H1 (cell line): ENCODE data around the gene PATJ. TPM values are rescaled to one million over a fixed set of nuclear protein-coding genes. Genes with fewer than 3 reads are reported as not detected.

Experiments used
- CTCF ChIA-PET: fragments of 300-600 bp; sonication (Branson Sonifier 250); formaldehyde crosslinking; loops from one replicate; lab custom pipeline; 2021; ENCODE audit not compliant: partially characterized antibody; lab: Charles Lee
- POLR2A ChIA-PET: fragments of 300-600 bp; sonication (Branson Sonifier 250); formaldehyde crosslinking; loops from one replicate; lab custom pipeline; 2021; ENCODE audit warnings: inconsistent platforms; ENCODE audit not compliant: partially characterized antibody; lab: Charles Lee
- DNase-seq, 2 experiments: peaks; one replicate each; pipeline versions ENCODE4 v3.0.0 to v3.0.0-alpha.2; 2010 to 2022; ENCODE audit warnings: low spot score in 2 of 2, low read depth in 1 of 2, mixed read lengths in 1 of 2
- FAIRE-seq: peaks from 2 replicates; lab custom pipeline; 2011; peaks lifted over from hg19 to GRCh38; lab: Jason Lieb, UNC
- H2AFZ ChIP-seq: 2 replicates; pipeline ENCODE4 v1.8.1; 2012; ENCODE audit warnings: low read length, inconsistent platforms
- H2AK5ac ChIP-seq: 2 replicates; pipeline ENCODE4 v1.6.1; 2013; ENCODE audit warnings: low read depth, low read length
- H2BK120ac ChIP-seq: replicated peaks from 2 replicates; pipeline ENCODE3; 2013; ENCODE audit warnings: low read depth, low read length, inconsistent platforms
- H2BK12ac ChIP-seq: 2 replicates; pipeline ENCODE4 v1.6.1; 2013; ENCODE audit warnings: low read depth, low read length
- H2BK15ac ChIP-seq: 2 replicates; pipeline ENCODE4 v1.6.1; 2013; ENCODE audit warnings: low read length
- H2BK20ac ChIP-seq: 2 replicates; pipeline ENCODE4 v1.6.1; 2013; ENCODE audit warnings: low read length
- H2BK5ac ChIP-seq: 2 replicates; pipeline ENCODE4 v1.6.1; 2013; ENCODE audit warnings: low read depth, low read length
- H3K14ac ChIP-seq: 2 replicates; pipeline ENCODE4 v1.6.1; 2013; ENCODE audit warnings: inconsistent platforms; ENCODE audit not compliant: insufficient read length
- H3K18ac ChIP-seq: 2 replicates; pipeline ENCODE4 v1.6.1; 2013; ENCODE audit warnings: low read length; ENCODE audit errors: extremely low read depth
- H3K23ac ChIP-seq: 2 replicates; pipeline ENCODE4 v1.6.1; 2013; ENCODE audit warnings: inconsistent platforms; ENCODE audit not compliant: insufficient read length
- H3K23me2 ChIP-seq: 2 replicates; pipeline ENCODE4 v1.6.1; 2013; ENCODE audit warnings: low read depth, low read length
- H3K27ac ChIP-seq: 2 replicates; pipeline ENCODE4 v1.6.1; 2011; ENCODE audit warnings: low read depth, low read length, inconsistent platforms
- H3K27me3 ChIP-seq, 4 experiments: replicated peaks in 1 of 4; 1 replicate in 1 of 4; 2 replicates in 3 of 4; pipeline versions ENCODE4 v1.6.1 to v1.8.1; 2011 to 2013; ENCODE audit warnings: low read length in 3 of 4, mild to moderate bottlenecking in 3 of 4, inconsistent platforms in 2 of 4, mixed read lengths in 2 of 4, moderate library complexity in 1 of 4; ENCODE audit not compliant: control insufficient read depth in 3 of 4, insufficient read depth in 3 of 4; ENCODE audit errors: extremely low read depth in 1 of 4
- H3K36me3 ChIP-seq, 4 experiments: 2 replicates each; pipeline versions ENCODE4 v1.6.1 to v1.8.1; 2011 to 2013; ENCODE audit warnings: mild to moderate bottlenecking in 4 of 4, low read length in 3 of 4, moderate library complexity in 2 of 4, control low read depth in 1 of 4, inconsistent platforms in 1 of 4; ENCODE audit not compliant: insufficient read depth in 4 of 4, control insufficient read depth in 2 of 4
- H3K4ac ChIP-seq: replicated peaks from 2 replicates; pipeline ENCODE3; 2013; ENCODE audit warnings: low read length, low read depth, mixed read lengths, inconsistent platforms; ENCODE audit not compliant: insufficient read length
- H3K4me1 ChIP-seq, 4 experiments: replicated peaks in 1 of 4; 1 replicate in 1 of 4; 2 replicates in 3 of 4; pipeline versions ENCODE4 v1.6.1 to v1.8.1; 2011 to 2013; ENCODE audit warnings: low read length in 3 of 4, inconsistent platforms in 2 of 4, mixed read lengths in 1 of 4; ENCODE audit not compliant: insufficient read depth in 4 of 4, control insufficient read depth in 3 of 4
- H3K4me2 ChIP-seq, 2 experiments: 2 replicates each; pipeline versions ENCODE4 v1.6.1 to v1.8.1; 2011 to 2013; ENCODE audit warnings: low read depth in 2 of 2, low read length in 2 of 2, control low read depth in 1 of 2, inconsistent platforms in 1 of 2, mild to moderate bottlenecking in 1 of 2; ENCODE audit not compliant: insufficient read depth in 1 of 2
- H3K4me3 ChIP-seq, 4 experiments: fragments of 200-600, 300-600 bp in 1 of 4; sonication (generic), shearing (Covaris generic), sonication (Bioruptor Twin) in 1 of 4; 2 replicates each; pipeline versions ENCODE4 v1.5.1 to v1.8.1; 2011 to 2016; ENCODE audit warnings: low read length in 4 of 4, low read depth in 3 of 4, control low read depth in 2 of 4, inconsistent platforms in 2 of 4, mild to moderate bottlenecking in 2 of 4, mixed read lengths in 1 of 4, moderate library complexity in 1 of 4; ENCODE audit not compliant: insufficient read depth in 2 of 4; ENCODE audit errors: extremely low read depth in 1 of 4
- H3K56ac ChIP-seq: replicated peaks from 2 replicates; pipeline ENCODE3; 2013; ENCODE audit warnings: low read depth, mild to moderate bottlenecking, mixed read lengths, low read length, inconsistent platforms; ENCODE audit not compliant: insufficient read length
- H3K79me1 ChIP-seq: 2 replicates; pipeline ENCODE4 v1.6.1; 2013; ENCODE audit warnings: low read depth, low read length, control low read depth
- H3K79me2 ChIP-seq, 2 experiments: 2 replicates each; pipeline versions ENCODE4 v1.6.1 to v1.8.1; 2012 to 2013; ENCODE audit warnings: low read length in 2 of 2, mild to moderate bottlenecking in 2 of 2, inconsistent platforms in 1 of 2; ENCODE audit not compliant: insufficient read depth in 2 of 2, control insufficient read depth in 1 of 2
- H3K9ac ChIP-seq, 4 experiments: replicated peaks in 1 of 4; 1 replicate in 1 of 4; 2 replicates in 3 of 4; pipeline versions ENCODE4 v1.6.1 to v1.8.1; 2011 to 2013; ENCODE audit warnings: low read depth in 3 of 4, low read length in 3 of 4, control low read depth in 2 of 4, mild to moderate bottlenecking in 2 of 4, moderate library complexity in 2 of 4, inconsistent platforms in 1 of 4; ENCODE audit errors: extremely low read depth in 1 of 4
- H3K9me3 ChIP-seq, 2 experiments: 2 replicates each; pipeline versions ENCODE4 v1.6.1 to v1.8.1; 2012 to 2013; ENCODE audit warnings: mild to moderate bottlenecking in 2 of 2, moderate library complexity in 2 of 2, control low read depth in 1 of 2, inconsistent platforms in 1 of 2, low read depth in 1 of 2, low read length in 1 of 2, mixed read lengths in 1 of 2; ENCODE audit not compliant: insufficient read depth in 2 of 2
- H4K20me1 ChIP-seq, 2 experiments: replicated peaks in 1 of 2; 2 replicates each; pipeline versions ENCODE3 to v1.8.1; 2011 to 2013; ENCODE audit warnings: inconsistent platforms in 2 of 2, low read length in 2 of 2, mild to moderate bottlenecking in 1 of 2; ENCODE audit not compliant: insufficient read depth in 2 of 2, control insufficient read depth in 1 of 2
- H4K5ac ChIP-seq: 2 replicates; pipeline ENCODE4 v1.6.1; 2013; ENCODE audit warnings: low read length, low read depth, mixed read lengths, inconsistent platforms; ENCODE audit not compliant: insufficient read length
- H4K8ac ChIP-seq: 2 replicates; pipeline ENCODE4 v1.8.0; 2013; ENCODE audit warnings: mild to moderate bottlenecking, moderate library complexity, low read length, inconsistent platforms; ENCODE audit not compliant: insufficient read depth; ENCODE audit errors: extremely low read depth
- H4K91ac ChIP-seq: replicated peaks from 2 replicates; pipeline ENCODE3; 2013; ENCODE audit warnings: low read length, mixed read lengths, inconsistent platforms; ENCODE audit not compliant: insufficient read length
- ASH2L ChIP-seq: fragments of 200-600, 300-600 bp; sonication (generic); IDR thresholded peaks from one replicate; pipeline ENCODE4 v1.7.1; 2017; ENCODE audit warnings: low read length
- CBX8 ChIP-seq: fragments of 300-800, 300-1000 bp; sonication (generic); IDR thresholded peaks from 2 replicates; pipeline ENCODE4 v1.7.1; 2016; ENCODE audit warnings: low read depth, low read length, borderline replicate concordance
- CEBPB ChIP-seq: IDR thresholded peaks from 2 replicates; pipeline ENCODE4 v1.6.1; 2012; ENCODE audit warnings: low read depth, low read length
- KDM4A ChIP-seq: IDR thresholded peaks from one replicate; pipeline ENCODE4 v1.7.1; 2012; ENCODE audit warnings: low read depth, mild to moderate bottlenecking, moderate library complexity, low read length, inconsistent platforms; ENCODE audit not compliant: severe bottlenecking
- KDM5A ChIP-seq: fragments of 200-600 bp; IDR thresholded peaks from 2 replicates; pipeline ENCODE4 v1.7.1; 2012; ENCODE audit warnings: mild to moderate bottlenecking, low read length, inconsistent platforms, mixed read lengths
- MAFK ChIP-seq: IDR thresholded peaks from 2 replicates; pipeline ENCODE4 v1.6.1; 2012; ENCODE audit warnings: low read depth, mild to moderate bottlenecking, improper control_type of control experiment, low read length
- SIN3A ChIP-seq, 2 experiments: IDR thresholded peaks in 1 of 2; conservative IDR thresholded peaks in 1 of 2; 2 replicates each; pipeline ENCODE4 v1.6.1; 2011 to 2012; ENCODE audit warnings: low read length in 2 of 2, improper control_type of control experiment in 1 of 2, low read depth in 1 of 2, mild to moderate bottlenecking in 1 of 2
- SIRT6 ChIP-seq: IDR thresholded peaks from one replicate; pipeline ENCODE4 v1.7.1; 2012; ENCODE audit warnings: low read length, inconsistent platforms
- SP1 ChIP-seq: IDR thresholded peaks from 2 replicates; pipeline ENCODE4 v1.6.1; 2011; ENCODE audit warnings: low read depth, low read length
- WGBS, 2 experiments: shearing (Covaris generic) in 1 of 2; methylation state at CpG; one replicate each; pipeline versions ENCODE4 v1.1.6 to v1.1.7; 2013 to 2015; ENCODE audit warnings: low lambda C conversion rate in 2 of 2, mixed read lengths in 2 of 2, inconsistent platforms in 1 of 2, low coverage in 1 of 2, missing lambda C conversion rate in 1 of 2; ENCODE audit not compliant: insufficient replicate concordance in 2 of 2, insufficient coverage in 1 of 2, insufficient read length in 1 of 2; ENCODE audit errors: extremely low coverage in 1 of 2, missing lambda C conversion rate in 1 of 2; 5-methylcytosine and 5-hydroxymethylcytosine counted together
- polyA plus RNA-seq, 7 experiments: library from polyadenylated mRNA; depleted of rRNA in 3 of 7; stranded (reverse) in 5 of 7; unstranded in 2 of 7; fragments of >200 nt in 5 of 7; fragments of 200-250 nt in 2 of 7; gene quantifications; 1 replicate in 5 of 7; 2 replicates in 1 of 7; 4 replicates in 1 of 7; pipeline versions ENCODE4 v1.2.1 to v1.2.3, GENCODE V29; 2011 to 2013; ENCODE audit warnings: missing spikeins in 2 of 7, mixed read lengths in 2 of 7
- total RNA-seq: library from RNA; stranded (reverse); fragmentation: NEBNext Ultra II Directional; extraction: Animal tissue kit (Norgen Biotek cat#: 25700); gene quantifications from 2 replicates; pipeline ENCODE4 v1.2.1, GENCODE V29; 2021

Gene PATJ
- total and polyA plus RNA-seq, 2 of the 8 experiments (the other 6 are each of a cell fraction or from before 2014, with no cell fraction given) = 8.2 to 55.6 TPM

DNA sequence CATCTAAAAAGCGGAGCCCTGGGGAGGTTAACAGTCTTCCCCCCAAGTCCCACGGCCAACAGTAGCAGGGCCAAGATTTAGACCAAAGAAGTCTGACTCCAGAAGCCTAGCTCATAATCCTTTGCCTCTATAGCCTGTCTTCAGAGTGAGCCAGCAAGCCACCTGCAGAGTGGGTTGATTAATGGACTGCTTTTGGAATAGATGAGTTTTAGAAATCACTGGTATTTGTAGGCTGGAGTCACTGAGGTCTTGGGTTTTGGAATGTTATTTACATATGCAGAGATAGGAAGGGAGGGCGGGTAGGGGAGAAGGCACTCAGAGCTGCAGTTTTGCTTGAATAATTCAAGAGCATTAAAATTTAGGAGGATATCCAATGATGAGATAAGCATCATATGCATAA is 361.6 kb downstream of the PATJ start:
- DNase-seq (no peak), FAIRE-seq (peak; percentile 45)
- no peak overlapping the region for H3K4me2 ChIP-seq
- H3K18ac ChIP-seq = no peak overlapping the region
- H3K56ac ChIP-seq = no peak overlapping the region
- TF ChIP-seq MAFK (no peak), SIN3A (conservative IDR thresholded peaks at IDR 0.05 in 1 of 2, IDR thresholded peaks at IDR 0.05 in 1 of 2; ENCODE audit: low read depth in 1 of 2, low read length in 2 of 2) (no peak), KDM4A (no peak), SIRT6 (no peak), CBX8 (no peak), CEBPB (no peak), SP1 (no peak), KDM5A (no peak), ASH2L (no peak)
- WGBS, 2 experiments = 70% methylated on average over 3 of the region's 3 CpGs; no CpG with 5 or more reads in 1 of the 2 experiments
- no peak overlapping the region for H3K4ac ChIP-seq
- H4K91ac ChIP-seq = no peak overlapping the region
- ChIA-PET POLR2A (no interaction called here), CTCF (interaction anchor here (0.6 to 2.2 kb wide), 7 partner anchors 15 to 153 kb away, joined by 3 to 13 read pairs (median 4); no protein-coding TSS in a partner anchor)
- no peaks in the 10 kb centered on the region for H3K79me2 ChIP-seq
- H3K27ac ChIP-seq = no peak overlapping the region
- no peaks in the 10 kb centered on the region for H3K23me2 ChIP-seq
- no peak overlapping the region for H2AK5ac ChIP-seq
- H4K20me1 ChIP-seq = no peaks in the 10 kb centered on the region
- peaks cover 0 to 3% (median 1%) of the 10 kb centered on the region in 4 experiments; a peak in 3 of 7 replicates for H3K4me1 ChIP-seq
- no peaks in the 10 kb centered on the region for H3K27me3 ChIP-seq
- no peaks in the 10 kb centered on the region for H3K9me3 ChIP-seq
- no peak overlapping the region for H3K9ac ChIP-seq
- H2BK15ac ChIP-seq = no peak overlapping the region
- no peak overlapping the region for H2BK5ac ChIP-seq
- H3K36me3 ChIP-seq = no peaks in the 10 kb centered on the region; a peak in 1 of 8 replicates
- no peak overlapping the region for H4K5ac ChIP-seq
- H2BK12ac ChIP-seq = no peak overlapping the region
- no peak overlapping the region for H2BK120ac ChIP-seq
- no peak overlapping the region for H4K8ac ChIP-seq
- H3K79me1 ChIP-seq = no peaks in the 10 kb centered on the region
- no peak overlapping the region for H3K23ac ChIP-seq
- H3K14ac ChIP-seq = no peak overlapping the region
- H2BK20ac ChIP-seq = no peak overlapping the region
- no peak overlapping the region for H2AFZ ChIP-seq
- H3K4me3 ChIP-seq = no peak overlapping the region
